Esophagus muscularis mucosa (tissue), 4 donors: ENCODE data around the gene ZNF213. TPM values are rescaled to one million over a fixed set of nuclear protein-coding genes. Genes with fewer than 3 reads are reported as not detected.
A peak's percentile ranks its signal among the peaks of the same experiment; 100 is the strongest.
"Not testable (repeated sequence)": the region's sequence is repeated elsewhere in the genome, so short reads cannot be mapped to it uniquely, and the experiment has no call there.

Experiments used
- DNase-seq: peaks from one replicate; pipeline ENCODE4 v3.0.0-alpha.2; 2017; ENCODE audit errors: extremely low spot score
- H3K27ac ChIP-seq, 4 donors: fragments of 200-600 bp; sonication (generic); replicated peaks in 1 of 4; 1 replicate in 3 of 4; 2 replicates in 1 of 4; pipeline ENCODE4 v1.5.1; 2016 to 2019; ENCODE audit warnings: mild to moderate bottlenecking in 1 of 4
- H3K27me3 ChIP-seq, 4 donors: fragments of 200-600 bp; sonication (generic); one replicate each; pipeline versions ENCODE4 v1.5.1 to v1.6.0; 2016 to 2019
- H3K36me3 ChIP-seq, 4 donors: fragments of 200-600 bp; sonication (generic); one replicate each; pipeline ENCODE4 v1.5.1; 2016 to 2019
- H3K4me1 ChIP-seq, 4 donors: fragments of 200-600 bp; sonication (generic); one replicate each; pipeline ENCODE4 v1.5.1; 2016 to 2019
- H3K4me3 ChIP-seq, 4 donors: fragments of 200-600 bp; sonication (generic); 1 replicate in 2 of 4; 2 replicates in 2 of 4; pipeline ENCODE4 v1.5.1; 2016 to 2019; ENCODE audit warnings: mild to moderate bottlenecking in 4 of 4, moderate library complexity in 1 of 4
- H3K9me3 ChIP-seq, 4 donors: fragments of 200-600 bp; sonication (generic); 1 replicate in 3 of 4; 2 replicates in 1 of 4; pipeline ENCODE4 v1.5.1; 2016 to 2019
- EP300 ChIP-seq: sonication (generic); formaldehyde crosslinking; IDR thresholded peaks from one replicate; pipeline ENCODE4 v1.6.1; 2017; ENCODE audit warnings: antibody characterized with exemption
- POLR2A ChIP-seq: fragments of 450-650 bp; IDR thresholded peaks from one replicate; pipeline ENCODE4 v1.6.1; 2017; ENCODE audit warnings: antibody characterized with exemption, moderate library complexity, mild to moderate bottlenecking, low read depth
- POLR2AphosphoS5 ChIP-seq, 2 donors: sonication (generic); formaldehyde crosslinking; IDR thresholded peaks; one replicate each; pipeline ENCODE4 v1.6.1; 2017; ENCODE audit warnings: antibody characterized with exemption in 2 of 2
- WGBS: methylation state at CpG from one replicate; pipeline ENCODE4 v1.1.5; 2018; 5-methylcytosine and 5-hydroxymethylcytosine counted together
- intact Hi-C: fragments of 100-400 bp; cut with DNase I; formaldehyde crosslinking; loops from one replicate; pipeline ENCODE4 v1.15.1; 2023
- total RNA-seq, 4 donors: library from RNA; depleted of rRNA; stranded (reverse); fragments of >200 nt; gene quantifications; one replicate each; pipeline versions ENCODE4 v1.1.0 to v1.2.1, GENCODE V29; 2016
- TF ChIP-seq, protein P1 (sequence below), 3 experiments: fragments of 200-600 bp in 2 of 3; fragments of 450-650 bp in 1 of 3; sonication (generic) in 2 of 3; IDR thresholded peaks; one replicate each; pipeline ENCODE4 v1.5.1; 2017 to 2019; ENCODE audit warnings: antibody characterized with exemption in 3 of 3, mild to moderate bottlenecking in 2 of 3, moderate library complexity in 1 of 3

The ZNF213 gene
- total RNA-seq, 4 donors from 2014 or later: 8.4 to 18.3 (median 13.5) TPM

GRCh38 chr16:3161235-3162018, 26.6 kb downstream of the ZNF213 start:
- no peak for DNase-seq
- H3K27ac ChIP-seq: no peak overlapping the region
- TF ChIP-seq EP300 (no peak), POLR2A (no peak)
- H3K36me3 ChIP-seq: no peaks in the 10 kb centered on the region
- H3K9me3 ChIP-seq: no peaks in the 10 kb centered on the region
- no peak overlapping the region for H3K4me3 ChIP-seq
- peaks cover 0 to 44% (median 6%) of the 10 kb centered on the region in 4 donors for H3K27me3 ChIP-seq
- peaks cover 23 to 43% (median 37%) of the 10 kb centered on the region in 4 donors for H3K4me1 ChIP-seq
- intact Hi-C loops: no loop called here
- 85% methylated on average over 33 of the region's 36 CpGs for WGBS

GRCh38 chr16:3164121-3164991, 29.5 kb downstream of the ZNF213 start:
- Histone ChIP-seq H3K27me3 (peaks cover 0 to 57% (median 6%) of the 10 kb centered on the region in 4 donors), H3K4me1 (peaks cover 12 to 18% (median 16%) of the 10 kb centered on the region in 4 donors), H3K36me3 (no peaks in the 10 kb centered on the region), H3K27ac (no peak overlapping the region), H3K9me3 (no peaks in the 10 kb centered on the region), H3K4me3 (no peak overlapping the region)
- no peak for TF ChIP-seq POLR2A
- TF ChIP-seq POLR2AphosphoS5 (IDR thresholded peaks at IDR 0.05): no peak
- no peak for TF ChIP-seq EP300
- TF ChIP-seq, protein P1, sequence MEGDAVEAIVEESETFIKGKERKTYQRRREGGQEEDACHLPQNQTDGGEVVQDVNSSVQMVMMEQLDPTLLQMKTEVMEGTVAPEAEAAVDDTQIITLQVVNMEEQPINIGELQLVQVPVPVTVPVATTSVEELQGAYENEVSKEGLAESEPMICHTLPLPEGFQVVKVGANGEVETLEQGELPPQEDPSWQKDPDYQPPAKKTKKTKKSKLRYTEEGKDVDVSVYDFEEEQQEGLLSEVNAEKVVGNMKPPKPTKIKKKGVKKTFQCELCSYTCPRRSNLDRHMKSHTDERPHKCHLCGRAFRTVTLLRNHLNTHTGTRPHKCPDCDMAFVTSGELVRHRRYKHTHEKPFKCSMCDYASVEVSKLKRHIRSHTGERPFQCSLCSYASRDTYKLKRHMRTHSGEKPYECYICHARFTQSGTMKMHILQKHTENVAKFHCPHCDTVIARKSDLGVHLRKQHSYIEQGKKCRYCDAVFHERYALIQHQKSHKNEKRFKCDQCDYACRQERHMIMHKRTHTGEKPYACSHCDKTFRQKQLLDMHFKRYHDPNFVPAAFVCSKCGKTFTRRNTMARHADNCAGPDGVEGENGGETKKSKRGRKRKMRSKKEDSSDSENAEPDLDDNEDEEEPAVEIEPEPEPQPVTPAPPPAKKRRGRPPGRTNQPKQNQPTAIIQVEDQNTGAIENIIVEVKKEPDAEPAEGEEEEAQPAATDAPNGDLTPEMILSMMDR (IDR thresholded peaks at IDR 0.05): no peak
- 83% methylated on average over 35 of the region's 37 CpGs for WGBS
- DNase-seq: no peak
- intact Hi-C loops: no loop called here

DNA sequence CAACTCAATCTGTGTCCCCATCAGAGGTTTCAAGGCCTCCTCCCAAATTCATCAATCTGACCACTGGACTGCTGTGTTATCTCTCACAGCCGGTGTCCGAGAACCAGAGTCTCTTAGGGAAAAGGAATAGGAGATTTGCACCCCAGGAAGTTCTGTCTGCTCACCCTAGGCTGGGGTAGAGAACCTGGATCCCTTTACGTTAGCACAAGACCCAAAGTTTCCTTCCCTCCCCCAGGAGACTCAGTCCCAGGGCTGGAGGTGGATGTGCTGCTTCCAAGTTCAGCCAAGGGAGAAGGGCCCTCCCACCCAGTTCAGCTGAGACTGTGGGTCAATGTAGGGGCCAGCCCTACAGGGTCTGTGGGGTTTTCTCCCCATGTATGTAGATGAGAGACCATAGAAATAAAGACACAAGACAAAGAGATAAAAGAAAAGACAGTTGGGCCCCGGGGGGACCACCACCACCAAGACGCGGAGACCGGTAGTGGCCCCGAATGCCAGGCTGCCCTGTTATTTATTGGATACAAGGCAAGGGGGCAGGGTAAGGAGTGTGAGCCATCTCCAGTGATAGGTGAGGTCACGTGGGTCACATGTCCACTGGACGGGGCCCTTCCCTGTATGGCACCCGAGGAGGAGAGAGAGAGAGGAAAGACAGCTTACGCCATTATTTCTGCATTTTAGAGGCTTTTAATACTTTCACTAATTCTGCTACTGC, 30.4 kb downstream of the ZNF213 start:
- DNase-seq: no peak
- Histone ChIP-seq H3K4me1 (peaks cover 8 to 10% (median 10%) of the 10 kb centered on the region in 4 donors), H3K36me3 (no peaks in the 10 kb centered on the region), H3K27me3 (peaks cover under 1 to 59% (median 10%) of the 10 kb centered on the region in 4 donors), H3K4me3 (peak overlapping the region; percentile 24 to 47 (median 38)), H3K9me3 (no peaks in the 10 kb centered on the region), H3K27ac (no peak overlapping the region)
- TF ChIP-seq POLR2AphosphoS5 (IDR thresholded peaks at IDR 0.05) (no peak), EP300 (no peak), POLR2A (no peak)
- TF ChIP-seq, protein P1 (IDR thresholded peaks at IDR 0.05): no peak
- WGBS: 88% methylated on average over 12 of the region's 12 CpGs
- intact Hi-C loops: loop anchor here (5.0 kb wide), 1 partner anchor 108 kb away; no protein-coding TSS in a partner anchor

DNA sequence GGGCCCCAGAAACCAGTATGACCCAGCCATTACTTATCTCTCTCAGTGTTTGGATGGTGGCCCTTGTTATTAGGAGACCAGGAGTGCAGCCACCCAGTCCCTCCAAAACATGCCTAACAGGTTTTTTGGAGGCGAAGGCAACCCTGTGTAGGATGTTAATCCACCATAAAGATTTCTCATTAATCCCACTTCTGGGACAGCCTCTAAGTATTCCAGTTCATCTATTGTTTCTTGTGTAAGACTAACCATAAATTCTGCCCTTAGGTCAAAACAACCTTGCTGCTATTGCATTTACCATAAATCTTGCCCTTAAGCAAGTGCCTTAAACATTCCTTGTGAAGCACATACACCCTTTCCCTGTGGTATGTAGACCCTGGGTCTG, 31.7 kb downstream of the ZNF213 start:
- 62% methylated on average over 1 of the region's 1 CpG for WGBS
- Histone ChIP-seq H3K27ac (no peak overlapping the region), H3K4me3 (no peak overlapping the region), H3K36me3 (no peaks in the 10 kb centered on the region), H3K9me3 (no peaks in the 10 kb centered on the region), H3K4me1 (peaks cover 19 to 21% (median 20%) of the 10 kb centered on the region in 4 donors), H3K27me3 (peaks cover 8 to 60% (median 21%) of the 10 kb centered on the region in 4 donors)
- TF ChIP-seq POLR2AphosphoS5 (IDR thresholded peaks at IDR 0.05) (no peak), POLR2A (no peak), EP300 (no peak)
- TF ChIP-seq, protein P1 (IDR thresholded peaks at IDR 0.05): no peak
- no peak for DNase-seq
- intact Hi-C loops: loop anchor here (5.0 kb wide), 1 partner anchor 109 kb away; no protein-coding TSS in a partner anchor

GRCh38 chr16:3168729-3169128, 33.9 kb downstream of the ZNF213 start:
- not testable (repeated sequence) for H3K27ac ChIP-seq, DNase-seq, H3K9me3 ChIP-seq, H3K4me3 ChIP-seq, H3K36me3 ChIP-seq
- Histone ChIP-seq H3K27me3 (peaks cover 8 to 67% (median 42%) of the 10 kb centered on the region in 4 donors), H3K4me1 (peaks cover 21 to 29% (median 27%) of the 10 kb centered on the region in 4 donors)
- 85% methylated on average over 7 of the region's 7 CpGs for WGBS
- intact Hi-C loops: loop anchor here (5.0 kb wide), 1 partner anchor 111 kb away; no protein-coding TSS in a partner anchor
